ENCODE measurements around the gene CDKN2D.

CDKN2D gene

GRCh38 chr19:10568826-10569651 lies at the start of gene CDKN2D:
CDKN2D (minus strand) TSS chr19:10568979; CDS start chr19:10568653, 326 bp downstream.
- peak; percentile 99 for DNase-seq (ENCODE audit: low spot score)

GRCh38 chr19:10617409-10618121 lies 48.8 kb upstream of the CDKN2D start:
- DNase-seq (ENCODE audit: low spot score): no peak

GRCh38 chr19:10615429-10616023 lies 46.7 kb upstream of the CDKN2D start:
- DNase-seq (ENCODE audit: low spot score): no peak

GRCh38 chr19:10612499-10613119 lies 43.8 kb upstream of the CDKN2D start:
- no peak for DNase-seq (ENCODE audit: low spot score)

- no peak for DNase-seq (ENCODE audit: low spot score)
Measured at GRCh38 chr19:10611907-10612306, 43.1 kb upstream of the CDKN2D start.

- no peak for DNase-seq (ENCODE audit: low spot score)
Measured at GRCh38 chr19:10604460-10604980, 35.7 kb upstream of the CDKN2D start.

- no peak for DNase-seq (ENCODE audit: low spot score)
Measured at GRCh38 chr19:10603873-10604459, 35.2 kb upstream of the CDKN2D start.

- no peak for DNase-seq (ENCODE audit: low spot score)
Measured at GRCh38 chr19:10603084-10603872, 34.5 kb upstream of the CDKN2D start.

- DNase-seq (ENCODE audit: low spot score): peak; percentile 61
Measured at GRCh38 chr19:10602330-10603083, 33.7 kb upstream of the CDKN2D start.

GRCh38 chr19:10601999-10602329 lies 33.2 kb upstream of the CDKN2D start:
- no peak for DNase-seq (ENCODE audit: low spot score)

GRCh38 chr19:10600149-10600548 lies 31.4 kb upstream of the CDKN2D start:
- DNase-seq (ENCODE audit: low spot score): no peak

GRCh38 chr19:10593820-10594637 lies 25.2 kb upstream of the CDKN2D start:
- no peak for DNase-seq (ENCODE audit: low spot score)

- DNase-seq (ENCODE audit: low spot score): no peak
Measured at GRCh38 chr19:10593148-10593547, 24.4 kb upstream of the CDKN2D start.

GRCh38 chr19:10587839-10588150 lies 19.0 kb upstream of the CDKN2D start:
- no peak for DNase-seq (ENCODE audit: low spot score)

GRCh38 chr19:10587022-10587838 lies 18.5 kb upstream of the CDKN2D start, which contains the start of gene AP1M2:
AP1M2 (minus strand) TSS chr19:10587312; CDS start chr19:10587231, 81 bp downstream.
- DNase-seq (ENCODE audit: low spot score): no peak

GRCh38 chr19:10586396-10586795 lies 17.6 kb upstream of the CDKN2D start:
- no peak for DNase-seq (ENCODE audit: low spot score)

GRCh38 chr19:10583036-10583776 lies 14.4 kb upstream of the CDKN2D start:
- DNase-seq (ENCODE audit: low spot score): no peak

GRCh38 chr19:10582091-10582490 lies 13.3 kb upstream of the CDKN2D start:
- DNase-seq (ENCODE audit: low spot score): no peak

Data from RKO (cell line).